ENCODE measurements around the gene ZNF570. TPM values are rescaled to one million over a fixed set of nuclear protein-coding genes. Genes with fewer than 3 reads are reported as not detected.
A peak's percentile ranks its signal among the peaks of the same experiment; 100 is the strongest.

Gene ZNF570
- total and polyA plus RNA-seq, 9 donors: 4.2 to 9.0 (median 7.0) TPM

DNA sequence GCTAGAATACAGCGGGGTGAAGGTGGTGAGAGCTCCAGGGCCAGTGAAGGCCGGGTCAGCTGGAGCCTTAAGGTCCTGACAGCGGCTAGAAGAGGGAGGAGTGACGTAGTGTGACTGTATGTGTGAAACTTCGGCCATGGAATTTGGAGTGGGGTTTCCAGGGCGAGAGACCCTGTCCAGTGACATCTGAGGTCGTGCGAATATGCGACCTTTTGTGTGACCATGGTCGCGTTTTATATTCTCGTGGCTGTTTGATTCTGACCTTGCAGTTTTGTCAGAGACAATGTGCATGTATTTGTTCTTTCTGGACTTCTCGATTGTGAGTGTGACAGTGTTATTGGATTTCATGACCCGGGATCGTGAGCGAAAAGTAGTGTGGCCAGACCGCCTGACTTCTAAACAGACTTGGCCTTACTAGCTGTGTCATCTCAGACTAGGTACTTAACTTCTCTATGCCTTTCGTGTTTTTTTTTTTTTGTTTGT lies 1.5 kb upstream of the ZNF570 start:
- peak overlapping the region; percentile 71 to 75 for H3K27ac ChIP-seq
- 38 to 49% (median 42%) methylated on average over 18 of the region's 18 CpGs for WGBS, 3 donors

GRCh38 chr19:37470216-37470615 lies 1.1 kb downstream of the ZNF570 start:
- Histone ChIP-seq H3K9me3 (peaks cover 0 to 8% of the 10 kb centered on the region in 2 donors), H3K27me3 (no peaks in the 10 kb centered on the region), H3K36me3 (no peaks in the 10 kb centered on the region), H3K4me1 (ENCODE audit: insufficient read depth) (peaks cover 5% of the 10 kb centered on the region), H3K27ac (no peak overlapping the region), H3K4me3 (no peak overlapping the region)
- 83 to 88% (median 84%) methylated on average over 4 of the region's 4 CpGs for WGBS, 3 donors
- DNase-seq: no peak
- TF ChIP-seq, protein P1, sequence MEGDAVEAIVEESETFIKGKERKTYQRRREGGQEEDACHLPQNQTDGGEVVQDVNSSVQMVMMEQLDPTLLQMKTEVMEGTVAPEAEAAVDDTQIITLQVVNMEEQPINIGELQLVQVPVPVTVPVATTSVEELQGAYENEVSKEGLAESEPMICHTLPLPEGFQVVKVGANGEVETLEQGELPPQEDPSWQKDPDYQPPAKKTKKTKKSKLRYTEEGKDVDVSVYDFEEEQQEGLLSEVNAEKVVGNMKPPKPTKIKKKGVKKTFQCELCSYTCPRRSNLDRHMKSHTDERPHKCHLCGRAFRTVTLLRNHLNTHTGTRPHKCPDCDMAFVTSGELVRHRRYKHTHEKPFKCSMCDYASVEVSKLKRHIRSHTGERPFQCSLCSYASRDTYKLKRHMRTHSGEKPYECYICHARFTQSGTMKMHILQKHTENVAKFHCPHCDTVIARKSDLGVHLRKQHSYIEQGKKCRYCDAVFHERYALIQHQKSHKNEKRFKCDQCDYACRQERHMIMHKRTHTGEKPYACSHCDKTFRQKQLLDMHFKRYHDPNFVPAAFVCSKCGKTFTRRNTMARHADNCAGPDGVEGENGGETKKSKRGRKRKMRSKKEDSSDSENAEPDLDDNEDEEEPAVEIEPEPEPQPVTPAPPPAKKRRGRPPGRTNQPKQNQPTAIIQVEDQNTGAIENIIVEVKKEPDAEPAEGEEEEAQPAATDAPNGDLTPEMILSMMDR (IDR thresholded peaks at IDR 0.05): no peak
- intact Hi-C loops (cut with DNase I): no loop called here

More for the DNA sequence above, 1.5 kb upstream of the ZNF570 start:
- TF ChIP-seq, protein P1 (IDR thresholded peaks at IDR 0.05): no peak
- no peak for TF ChIP-seq POLR2A (IDR thresholded peaks at IDR 0.05)
- TF ChIP-seq EP300 (IDR thresholded peaks at IDR 0.05): no peak
- DNase-seq: no peak
- intact Hi-C loops (cut with DNase I): no loop called here
- H3K27me3 ChIP-seq: no peaks in the 10 kb centered on the region
- peak overlapping the region; percentile 96 for H3K4me3 ChIP-seq
- peaks cover 5% of the 10 kb centered on the region for H3K4me1 ChIP-seq (ENCODE audit: insufficient read depth)
- peaks cover 0 to under 1% of the 10 kb centered on the region in 2 donors for H3K9me3 ChIP-seq
- no peaks in the 10 kb centered on the region for H3K36me3 ChIP-seq

DNA sequence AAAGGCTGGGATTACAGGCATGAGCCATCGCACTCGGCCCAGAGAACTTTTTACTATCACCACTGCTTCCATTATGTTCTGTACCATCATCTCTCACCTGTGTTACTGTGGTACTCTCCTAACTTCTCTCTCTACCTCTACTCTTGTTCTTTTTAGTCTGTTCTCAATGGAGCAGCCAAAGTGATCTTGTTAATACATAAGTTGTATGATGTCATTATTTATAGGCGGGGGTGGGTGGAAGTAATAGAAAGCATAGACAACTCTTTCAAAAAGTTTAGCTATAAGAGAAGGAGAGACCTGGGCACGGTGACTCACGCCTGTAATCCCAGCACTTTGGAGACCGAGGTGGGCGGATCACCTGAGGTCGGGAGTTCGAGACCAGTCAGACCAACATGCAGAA lies 3.0 kb downstream of the ZNF570 start:
- Histone ChIP-seq H3K4me1 (ENCODE audit: insufficient read depth) (peaks cover 3% of the 10 kb centered on the region), H3K36me3 (peaks cover 2% of the 10 kb centered on the region), H3K9me3 (peaks cover 0 to 22% of the 10 kb centered on the region in 2 donors), H3K27me3 (no peaks in the 10 kb centered on the region), H3K27ac (no peak overlapping the region), H3K4me3 (no peak overlapping the region)
- WGBS, 3 donors: 98 to 99% (median 99%) methylated on average over 9 of the region's 9 CpGs
- TF ChIP-seq, protein P1 (IDR thresholded peaks at IDR 0.05): no peak
- TF ChIP-seq EP300 (IDR thresholded peaks at IDR 0.05) (no peak), POLR2A (IDR thresholded peaks at IDR 0.05) (no peak)
- no peak for DNase-seq
- intact Hi-C loops (cut with DNase I): no loop called here

DNA sequence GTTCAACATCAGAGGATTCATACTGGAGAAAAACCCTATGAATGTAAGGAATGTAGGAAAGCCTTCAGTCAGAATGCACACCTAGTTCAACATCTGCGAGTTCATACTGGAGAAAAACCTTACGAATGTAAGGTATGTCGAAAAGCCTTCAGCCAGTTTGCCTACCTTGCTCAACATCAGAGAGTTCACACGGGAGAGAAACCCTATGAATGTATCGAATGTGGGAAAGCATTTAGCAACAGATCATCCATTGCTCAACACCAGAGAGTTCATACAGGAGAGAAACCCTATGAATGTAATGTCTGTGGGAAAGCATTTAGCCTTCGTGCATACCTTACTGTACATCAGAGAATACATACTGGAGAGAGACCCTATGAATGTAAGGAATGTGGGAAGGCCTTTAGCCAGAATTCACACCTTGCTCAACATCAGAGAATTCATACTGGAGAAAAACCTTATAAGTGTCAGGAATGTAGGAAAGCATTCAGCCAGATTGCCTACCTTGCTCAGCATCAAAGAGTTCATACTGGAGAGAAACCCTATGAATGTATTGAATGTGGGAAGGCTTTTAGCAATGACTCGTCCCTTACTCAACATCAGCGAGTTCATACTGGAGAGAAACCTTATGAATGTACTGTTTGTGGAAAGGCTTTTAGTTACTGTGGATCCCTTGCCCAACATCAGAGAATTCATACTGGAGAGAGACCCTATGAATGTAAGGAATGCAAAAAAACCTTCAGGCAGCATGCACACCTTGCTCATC lies 15.4 kb downstream of the ZNF570 start:
- TF ChIP-seq POLR2A (IDR thresholded peaks at IDR 0.05) (no peak), EP300 (IDR thresholded peaks at IDR 0.05) (no peak)
- TF ChIP-seq, protein P1 (IDR thresholded peaks at IDR 0.05): no peak
- H3K36me3 ChIP-seq: peaks cover 8% of the 10 kb centered on the region

More for the DNA sequence above, 15.4 kb downstream of the ZNF570 start:
- Histone ChIP-seq H3K27ac (no peak overlapping the region), H3K4me3 (no peak overlapping the region), H3K27me3 (no peaks in the 10 kb centered on the region), H3K9me3 (peaks cover 39 to 52% of the 10 kb centered on the region in 2 donors), H3K4me1 (ENCODE audit: insufficient read depth) (no peaks in the 10 kb centered on the region)
- intact Hi-C loops (cut with DNase I): no loop called here
- no peak for DNase-seq
- 94 to 97% (median 96%) methylated on average over 8 of the region's 8 CpGs for WGBS, 3 donors
